ENCODE data around the gene ALS2.

- TF ChIP-seq, protein P1, sequence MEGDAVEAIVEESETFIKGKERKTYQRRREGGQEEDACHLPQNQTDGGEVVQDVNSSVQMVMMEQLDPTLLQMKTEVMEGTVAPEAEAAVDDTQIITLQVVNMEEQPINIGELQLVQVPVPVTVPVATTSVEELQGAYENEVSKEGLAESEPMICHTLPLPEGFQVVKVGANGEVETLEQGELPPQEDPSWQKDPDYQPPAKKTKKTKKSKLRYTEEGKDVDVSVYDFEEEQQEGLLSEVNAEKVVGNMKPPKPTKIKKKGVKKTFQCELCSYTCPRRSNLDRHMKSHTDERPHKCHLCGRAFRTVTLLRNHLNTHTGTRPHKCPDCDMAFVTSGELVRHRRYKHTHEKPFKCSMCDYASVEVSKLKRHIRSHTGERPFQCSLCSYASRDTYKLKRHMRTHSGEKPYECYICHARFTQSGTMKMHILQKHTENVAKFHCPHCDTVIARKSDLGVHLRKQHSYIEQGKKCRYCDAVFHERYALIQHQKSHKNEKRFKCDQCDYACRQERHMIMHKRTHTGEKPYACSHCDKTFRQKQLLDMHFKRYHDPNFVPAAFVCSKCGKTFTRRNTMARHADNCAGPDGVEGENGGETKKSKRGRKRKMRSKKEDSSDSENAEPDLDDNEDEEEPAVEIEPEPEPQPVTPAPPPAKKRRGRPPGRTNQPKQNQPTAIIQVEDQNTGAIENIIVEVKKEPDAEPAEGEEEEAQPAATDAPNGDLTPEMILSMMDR (IDR thresholded peaks at IDR 0.05), result no peak
- no peak for TF ChIP-seq EZH2 (IDR thresholded peaks at IDR 0.05; ENCODE audit: borderline replicate concordance, insufficient read depth, low read depth, low read length, poor library complexity, severe bottlenecking)
Measured at GRCh38 chr2:201704536-201704935, 76.2 kb downstream of the ALS2 start.

Data from B cell (primary cell).